Peyer's patch (tissue), 4 donors: ENCODE measurements around the gene SLC27A2. TPM values are rescaled to one million over a fixed set of nuclear protein-coding genes. Genes with fewer than 3 reads are reported as not detected.
A peak's percentile ranks its signal among the peaks of the same experiment; 100 is the strongest.
"Not testable (repeated sequence)": the region's sequence is repeated elsewhere in the genome, so short reads cannot be mapped to it uniquely, and the experiment has no call there.

ENCODE experiments used
- DNase-seq, 3 donors: peaks; one replicate each; pipeline ENCODE4 v3.0.0-alpha.2; 2017 to 2019
- H3K27ac ChIP-seq, 4 donors: fragments of 200-600 bp; sonication (generic); one replicate each; pipeline ENCODE4 v1.5.1; 2016 to 2019
- H3K27me3 ChIP-seq, 2 donors: fragments of 200-600 bp; sonication (generic); one replicate each; pipeline ENCODE4 v1.5.1; 2019
- H3K36me3 ChIP-seq, 3 donors: fragments of 200-600 bp; sonication (generic); one replicate each; pipeline ENCODE4 v1.5.1; 2016 to 2019
- H3K4me1 ChIP-seq, 4 donors: fragments of 200-600 bp; sonication (generic); one replicate each; pipeline ENCODE4 v1.5.1; 2016 to 2019
- H3K4me3 ChIP-seq, 4 donors: fragments of 200-600 bp; sonication (generic); 1 replicate in 3 of 4; 2 replicates in 1 of 4; pipeline ENCODE4 v1.5.1; 2016 to 2019; ENCODE audit warnings: mild to moderate bottlenecking in 1 of 4
- H3K9me3 ChIP-seq, 4 donors: fragments of 200-600 bp; sonication (generic); one replicate each; pipeline ENCODE4 v1.5.1; 2016 to 2019; ENCODE audit warnings: mild to moderate bottlenecking in 1 of 4
- CTCF ChIP-seq, 6 experiments: fragments of 450-650 bp in 4 of 6; fragments of 200-600 bp in 2 of 6; sonication (generic) in 1 of 6; IDR thresholded peaks; one replicate each; pipeline ENCODE4 v1.5.1; 2017 to 2019; ENCODE audit warnings: antibody characterized with exemption in 6 of 6, mild to moderate bottlenecking in 3 of 6, moderate library complexity in 1 of 6
- POLR2A ChIP-seq, 2 donors: fragments of 450-650 bp; IDR thresholded peaks; one replicate each; pipeline ENCODE4 v1.5.1; 2017; ENCODE audit warnings: antibody characterized with exemption in 2 of 2, mild to moderate bottlenecking in 2 of 2, moderate library complexity in 2 of 2
- total RNA-seq, 4 donors: library from RNA; depleted of rRNA; stranded (reverse); fragments of >200 nt; gene quantifications; one replicate each; pipeline ENCODE4 v1.1.0, GENCODE V29; 2016

SLC27A2 gene
- total RNA-seq = 10 to 100 TPM in 3 of 4 donors, 1 to 10 TPM in 1; 8.3 to 47.9 (median 32.3) TPM

GRCh38 chr15:50181969-50182218 lies at the start of gene SLC27A2:
Gene SLC27A2 (plus strand): TSS chr15:50182196. CDS start chr15:50182428, 232 bp downstream.
- Histone ChIP-seq H3K36me3 (no peaks in the 10 kb centered on the region), H3K27ac (peak within 1 kb of the TSS in 2 of 4 donors; percentile 50 to 72), H3K27me3 (no peaks in the 10 kb centered on the region), H3K9me3 (no peaks in the 10 kb centered on the region), H3K4me1 (peaks cover 0 to 19% (median 6%) of the 10 kb centered on the region in 4 donors), H3K4me3 (peak within 1 kb of the TSS; percentile 50 to 82 (median 68))
- no peak for DNase-seq
- no peak for TF ChIP-seq POLR2A (IDR thresholded peaks at IDR 0.05)
- peak; percentile 9 to 66 (median 36) for TF ChIP-seq CTCF (IDR thresholded peaks at IDR 0.05)

- not testable (repeated sequence) for H3K36me3 ChIP-seq, H3K27ac ChIP-seq, H3K4me1 ChIP-seq, H3K27me3 ChIP-seq, H3K9me3 ChIP-seq, H3K4me3 ChIP-seq, DNase-seq
Measured at GRCh38 chr15:50132251-50132984, 49.6 kb upstream of the SLC27A2 start.

- H3K36me3 ChIP-seq = no peaks in the 10 kb centered on the region
- peaks cover 0 to 4% (median 0%) of the 10 kb centered on the region in 4 donors for H3K4me1 ChIP-seq
- no peaks in the 10 kb centered on the region for H3K9me3 ChIP-seq
- H3K27me3 ChIP-seq = no peaks in the 10 kb centered on the region
- DNase-seq = no peak
- H3K27ac ChIP-seq = peak overlapping the region in 2 of 4 donors; percentile 8 to 52
- TF ChIP-seq POLR2A (IDR thresholded peaks at IDR 0.05) = no peak
- no peak overlapping the region for H3K4me3 ChIP-seq
Measured at GRCh38 chr15:50134524-50135024, 47.4 kb upstream of the SLC27A2 start.

- TF ChIP-seq POLR2A (IDR thresholded peaks at IDR 0.05) (no peak), CTCF (IDR thresholded peaks at IDR 0.05) (no peak)
- Histone ChIP-seq H3K9me3 (no peaks in the 10 kb centered on the region), H3K4me3 (no peak overlapping the region), H3K27me3 (no peaks in the 10 kb centered on the region), H3K4me1 (peaks cover 0 to 4% (median 0%) of the 10 kb centered on the region in 4 donors), H3K27ac (peak overlapping the region in 2 of 4 donors; percentile 8 to 52), H3K36me3 (no peaks in the 10 kb centered on the region)
- DNase-seq = no peak
Measured at GRCh38 chr15:50135031-50135551, 46.9 kb upstream of the SLC27A2 start.

GRCh38 chr15:50137330-50137761 lies 44.6 kb upstream of the SLC27A2 start:
- Histone ChIP-seq H3K4me1 (peaks cover 0 to 4% (median 0%) of the 10 kb centered on the region in 4 donors), H3K27ac (no peak overlapping the region), H3K4me3 (no peak overlapping the region), H3K27me3 (no peaks in the 10 kb centered on the region), H3K9me3 (no peaks in the 10 kb centered on the region), H3K36me3 (no peaks in the 10 kb centered on the region)
- no peak for TF ChIP-seq POLR2A (IDR thresholded peaks at IDR 0.05)
- no peak for TF ChIP-seq CTCF (IDR thresholded peaks at IDR 0.05)
- no peak for DNase-seq

GRCh38 chr15:50137893-50138292 lies 44.1 kb upstream of the SLC27A2 start:
- H3K27me3 ChIP-seq = no peaks in the 10 kb centered on the region
- TF ChIP-seq CTCF (IDR thresholded peaks at IDR 0.05) = no peak
- no peak for TF ChIP-seq POLR2A (IDR thresholded peaks at IDR 0.05)
- peaks cover 0 to 4% (median 0%) of the 10 kb centered on the region in 4 donors for H3K4me1 ChIP-seq
- no peaks in the 10 kb centered on the region for H3K36me3 ChIP-seq
- no peak overlapping the region for H3K4me3 ChIP-seq
- no peaks in the 10 kb centered on the region for H3K9me3 ChIP-seq
- H3K27ac ChIP-seq = no peak overlapping the region
- no peak for DNase-seq
